22Rv1 (cell line): ENCODE measurements around the gene SEPTIN5.

Source experiments
- CTCF ChIP-seq: fragments of 450-650 bp; IDR thresholded peaks from 2 replicates; pipeline ENCODE4 v1.5.1; 2017; ENCODE audit warnings: mild to moderate bottlenecking
- ZFX ChIP-seq: fragments of 450-650 bp; IDR thresholded peaks from 2 replicates; pipeline ENCODE4 v1.6.1; 2017; ENCODE audit warnings: antibody characterized with exemption, borderline replicate concordance

GRCh38 chr22:19701420-19702145 is 12.7 kb upstream of the SEPTIN5 start:
- no peak for TF ChIP-seq CTCF
- TF ChIP-seq ZFX, result no peak
